ENCODE measurements around the gene FREM2. TPM values are rescaled to one million over a fixed set of nuclear protein-coding genes. Genes with fewer than 3 reads are reported as not detected.

Gene FREM2
- total and polyA plus RNA-seq, 2 of the 13 experiments (the other 11 are each of a cell fraction or from before 2014, with no cell fraction given), result not detected

DNA sequence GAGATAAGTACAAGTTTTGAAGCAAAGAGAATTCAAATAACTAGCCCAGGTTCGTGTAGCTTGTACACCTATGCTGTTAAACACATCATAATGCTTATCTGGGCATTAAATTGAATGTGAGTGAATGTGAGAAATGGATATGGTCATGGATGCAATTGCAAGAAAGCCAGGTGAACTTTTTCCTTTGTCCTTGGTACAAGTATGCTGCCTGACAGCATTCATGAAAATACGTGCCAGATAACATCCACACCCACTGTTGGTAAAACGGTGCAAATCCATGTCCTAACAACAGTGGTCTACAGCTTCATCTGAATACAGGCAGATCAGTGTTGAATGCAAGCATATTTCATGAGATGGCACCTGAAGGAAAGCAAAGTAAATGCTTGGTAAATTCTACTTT lies 181.5 kb downstream of the FREM2 start (continued):
- no peak for TF ChIP-seq MTF1 (CRISPR knock-in tag; IDR thresholded peaks at IDR 0.05)

GRCh38 chr13:38868870-38869269 lies 182.0 kb downstream of the FREM2 start:
- CTCF ChIA-PET (ENCODE audit: low intra/inter-chr PET ratio, low total read pairs), result no interaction called here
- FAIRE-seq, result no peak
- H2AFZ ChIP-seq (ENCODE audit: low read length), result no peak overlapping the region
- TF ChIP-seq MAX (IDR thresholded peaks at IDR 0.05), result no peak
- no peak for TF ChIP-seq SYNCRIP (IDR thresholded peaks at IDR 0.05; ENCODE audit: insufficient read depth, low read depth, low read length)
- TF ChIP-seq, protein P1, sequence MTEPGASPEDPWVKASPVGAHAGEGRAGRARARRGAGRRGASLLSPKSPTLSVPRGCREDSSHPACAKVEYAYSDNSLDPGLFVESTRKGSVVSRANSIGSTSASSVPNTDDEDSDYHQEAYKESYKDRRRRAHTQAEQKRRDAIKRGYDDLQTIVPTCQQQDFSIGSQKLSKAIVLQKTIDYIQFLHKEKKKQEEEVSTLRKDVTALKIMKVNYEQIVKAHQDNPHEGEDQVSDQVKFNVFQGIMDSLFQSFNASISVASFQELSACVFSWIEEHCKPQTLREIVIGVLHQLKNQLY (CRISPR knock-in tag; IDR thresholded peaks at IDR 0.05), result no peak
- TF ChIP-seq TEAD2 (CRISPR knock-in tag; IDR thresholded peaks at IDR 0.05), result no peak
- no peak for TF ChIP-seq ZFP82 (CRISPR knock-in tag; IDR thresholded peaks at IDR 0.05; ENCODE audit: borderline replicate concordance)
- TF ChIP-seq PBX2 (CRISPR knock-in tag; IDR thresholded peaks at IDR 0.05), result no peak
- TF ChIP-seq ZNF264 (CRISPR knock-in tag; IDR thresholded peaks at IDR 0.05), result no peak
- no peak for TF ChIP-seq FOXO4 (CRISPR knock-in tag; conservative IDR thresholded peaks at IDR 0.05)
- TF ChIP-seq ZBTB40 (IDR thresholded peaks at IDR 0.05), result no peak
- no peak for TF ChIP-seq ZBTB40 (CRISPR knock-in tag; IDR thresholded peaks at IDR 0.05)
- TF ChIP-seq SIN3B (IDR thresholded peaks at IDR 0.05; ENCODE audit: low read length), result no peak

More at GRCh38 chr13:38868870-38869269, 182.0 kb downstream of the FREM2 start:
- DNase-seq (ENCODE audit: low spot score), result no peak
- Histone ChIP-seq H3K79me2 (ENCODE audit: insufficient read depth, low read length) (no peaks in the 10 kb centered on the region), H3K4me2 (ENCODE audit: low read depth, low read length) (no peak overlapping the region), H3K27ac (ENCODE audit: extremely low read length, insufficient read depth, low read length) (no peak overlapping the region), H3K4me3 (replicated peaks in 1 of 3; ENCODE audit: insufficient read depth in 1 of 3, low read depth in 2 of 3, low read length in 3 of 3) (no peak overlapping the region), H3K4me1 (ENCODE audit: insufficient read depth, low read length) (no peaks in the 10 kb centered on the region), H4K20me1 (ENCODE audit: insufficient read depth, low read length) (no peaks in the 10 kb centered on the region), H3K27me3 (ENCODE audit: control insufficient read depth in 1 of 2, insufficient read depth in 2 of 2, low read length in 2 of 2) (no peaks in the 10 kb centered on the region), H3K9ac (ENCODE audit: insufficient read depth, low read depth, low read length) (no peak overlapping the region), H3K36me3 (replicated peaks in 1 of 2; ENCODE audit: control insufficient read depth in 1 of 2, insufficient read depth in 2 of 2, low read length in 2 of 2) (no peaks in the 10 kb centered on the region), H3K9me3 (ENCODE audit: low read length) (no peaks in the 10 kb centered on the region)
- intact Hi-C loops (cut with micrococcal nuclease; ENCODE audit: unreplicated experiment), result no loop called here
- 0% methylated on average over 2 of the region's 2 CpGs for WGBS (ENCODE audit: low lambda C conversion rate)
- ATAC-seq, result no peak
- in situ Hi-C loops (cut with HindIII; ENCODE audit: extremely low pct_ligation_motif_present, low pct_unique_long_range_greater_than_20kb), result no loop called here
- POLR2A ChIA-PET, result no interaction called here
- BruUV-seq (replicated peaks), result no TSS peak
